Endodermal cell (in vitro differentiated cells): ENCODE measurements around the gene TFPI2. TPM values are rescaled to one million over a fixed set of nuclear protein-coding genes. Genes with fewer than 3 reads are reported as not detected.

Experiments
- DNase-seq: peaks from one replicate; pipeline ENCODE4 v3.0.0-alpha.2; 2017
- H3K27ac ChIP-seq: 2 replicates; pipeline ENCODE4 v1.5.1; 2013; ENCODE audit warnings: mild to moderate bottlenecking, low read depth, low read length, moderate library complexity
- H3K27me3 ChIP-seq: 2 replicates; pipeline ENCODE4 v1.6.1; 2013; ENCODE audit warnings: mild to moderate bottlenecking, low read length, moderate library complexity; ENCODE audit not compliant: insufficient read depth, control insufficient read depth, poor library complexity, severe bottlenecking
- H3K36me3 ChIP-seq: 2 replicates; pipeline ENCODE4 v1.7.0; 2013; ENCODE audit warnings: mild to moderate bottlenecking, low read length, moderate library complexity; ENCODE audit not compliant: control insufficient read depth, insufficient read depth
- H3K4me1 ChIP-seq: one replicate; pipeline ENCODE4 v1.7.0; 2013; ENCODE audit warnings: low read length; ENCODE audit not compliant: control insufficient read depth, insufficient read depth
- H3K4me3 ChIP-seq: 2 replicates; pipeline ENCODE4 v1.5.1; 2013; ENCODE audit warnings: mild to moderate bottlenecking, low read length, moderate library complexity
- H3K9ac ChIP-seq: 2 replicates; pipeline ENCODE4 v1.6.1; 2013; ENCODE audit warnings: mild to moderate bottlenecking, low read length, moderate library complexity; ENCODE audit not compliant: poor library complexity, severe bottlenecking; ENCODE audit errors: extremely low read depth
- H3K9me3 ChIP-seq: 2 replicates; pipeline ENCODE4 v1.6.1; 2013; ENCODE audit warnings: mild to moderate bottlenecking, low read length, moderate library complexity; ENCODE audit not compliant: control insufficient read depth
- H3K27ac Mint-ChIP-seq: 2 replicates; pipeline ENCODE4 v1.8.0; 2020; ENCODE audit warnings: mixed read lengths
- H3K27me3 Mint-ChIP-seq: 2 replicates; pipeline ENCODE4 v1.8.0; 2021; ENCODE audit warnings: mild to moderate bottlenecking, mixed read lengths; ENCODE audit not compliant: insufficient read depth
- H3K36me3 Mint-ChIP-seq: 2 replicates; pipeline ENCODE4 v1.8.0; 2020; ENCODE audit warnings: low read depth, mixed read lengths
- H3K4me1 Mint-ChIP-seq: 2 replicates; pipeline ENCODE4 v1.8.0; 2020; ENCODE audit warnings: mixed read lengths
- H3K4me3 Mint-ChIP-seq: 2 replicates; pipeline ENCODE4 v1.8.0; 2020; ENCODE audit warnings: mild to moderate bottlenecking, moderate library complexity, mixed read lengths
- H3K9me3 Mint-ChIP-seq: 2 replicates; pipeline ENCODE4 v1.8.0; 2020; ENCODE audit warnings: mild to moderate bottlenecking, mixed read lengths
- CTCF ChIP-seq: fragments of 200-600 bp; sonication (generic); conservative IDR thresholded peaks from 2 replicates; pipeline ENCODE4 v1.5.0; 2021; ENCODE audit warnings: antibody characterized with exemption, mild to moderate bottlenecking
- WGBS, 2 experiments: methylation state at CpG; one replicate each; pipeline versions ENCODE4 v1.1.5 to v1.1.7; 2013; ENCODE audit warnings: missing lambda C conversion rate in 2 of 2, mixed read lengths in 1 of 2; ENCODE audit not compliant: insufficient coverage in 1 of 2, insufficient read length in 1 of 2; 5-methylcytosine and 5-hydroxymethylcytosine counted together
- total RNA-seq, 2 donors: library from RNA; stranded (reverse); fragmentation: NEBNext Ultra II Directional in 1 of 2; extraction: Animal tissue kit (Norgen Biotek cat#: 25700) in 1 of 2; gene quantifications; 2 replicates in 1 of 2; 3 replicates in 1 of 2; pipeline ENCODE4 v1.2.1, GENCODE V29; 2021

TFPI2 gene
- total RNA-seq, 2 donors from 2014 or later: 2.3 to 3.1 TPM

GRCh38 chr7:93927585-93927984 is 37.0 kb upstream of the TFPI2 start:
- Histone ChIP-seq H3K4me3 (no peak overlapping the region), H3K4me1 (no peaks in the 10 kb centered on the region), H3K9ac (no peak overlapping the region), H3K9me3 (no peaks in the 10 kb centered on the region), H3K27ac (no peak overlapping the region), H3K27me3 (no peaks in the 10 kb centered on the region), H3K36me3 (no peaks in the 10 kb centered on the region)
- Mint-ChIP-seq H3K9me3 (no peaks in the 10 kb centered on the region), H3K27ac (no peak overlapping the region), H3K36me3 (no peaks in the 10 kb centered on the region), H3K4me3 (no peak overlapping the region), H3K4me1 (no peaks in the 10 kb centered on the region), H3K27me3 (peaks cover 2% of the 10 kb centered on the region)
- WGBS, 2 experiments: 90 to 100% methylated on average over 2 to 3 of the region's 3 CpGs
- DNase-seq: no peak
- no peak for TF ChIP-seq CTCF

- H3K27ac Mint-ChIP-seq: no peak overlapping the region
- Histone ChIP-seq H3K27ac (no peak overlapping the region), H3K9me3 (no peaks in the 10 kb centered on the region), H3K4me3 (no peak overlapping the region), H3K4me1 (no peaks in the 10 kb centered on the region), H3K9ac (no peak overlapping the region), H3K27me3 (no peaks in the 10 kb centered on the region), H3K36me3 (no peaks in the 10 kb centered on the region)
- DNase-seq: no peak
- no peaks in the 10 kb centered on the region for H3K36me3 Mint-ChIP-seq
- H3K4me3 Mint-ChIP-seq: no peak overlapping the region
- H3K4me1 Mint-ChIP-seq: peaks cover 2% of the 10 kb centered on the region
- WGBS, 2 experiments: 85% methylated on average over 1 of the region's 1 CpG; no CpG with 5 or more reads in 1 of the 2 experiments
- H3K9me3 Mint-ChIP-seq: no peaks in the 10 kb centered on the region
- TF ChIP-seq CTCF: no peak
- peaks cover 4% of the 10 kb centered on the region for H3K27me3 Mint-ChIP-seq
Measured at GRCh38 chr7:93926800-93927199, 36.2 kb upstream of the TFPI2 start.

GRCh38 chr7:93923942-93924341 is 33.4 kb upstream of the TFPI2 start:
- H3K4me3 Mint-ChIP-seq: no peak overlapping the region
- DNase-seq: no peak
- no peak overlapping the region for H3K9ac ChIP-seq

More at GRCh38 chr7:93923942-93924341, 33.4 kb upstream of the TFPI2 start:
- H3K27me3 Mint-ChIP-seq: peaks cover 5% of the 10 kb centered on the region
- H3K36me3 Mint-ChIP-seq: no peaks in the 10 kb centered on the region
- H3K27ac Mint-ChIP-seq: no peak overlapping the region
- Histone ChIP-seq H3K9me3 (no peaks in the 10 kb centered on the region), H3K4me3 (no peak overlapping the region), H3K4me1 (no peaks in the 10 kb centered on the region), H3K27ac (no peak overlapping the region), H3K36me3 (no peaks in the 10 kb centered on the region), H3K27me3 (no peaks in the 10 kb centered on the region)
- no peak for TF ChIP-seq CTCF
- no peaks in the 10 kb centered on the region for H3K9me3 Mint-ChIP-seq
- 81% methylated on average over 1 of the region's 1 CpG; no CpG with 5 or more reads in 1 of the 2 experiments for WGBS, 2 experiments
- peaks cover 10% of the 10 kb centered on the region for H3K4me1 Mint-ChIP-seq
